ENCODE results near the gene EMC8.

- TF ChIP-seq CTCF (IDR thresholded peaks at IDR 0.05 in 2 of 3, conservative IDR thresholded peaks at IDR 0.05 in 1 of 3; ENCODE audit: borderline replicate concordance in 1 of 3, insufficient read depth in 1 of 3, low read depth in 2 of 3, low read length in 2 of 3) = peak in 2 of 3 experiments; percentile 29 to 38; a peak in 3 of 6 replicates
- TF ChIP-seq ZNF274 (IDR thresholded peaks at IDR 0.05; ENCODE audit: low read depth, low read length) = no peak
- no peak for TF ChIP-seq SIN3A (IDR thresholded peaks at IDR 0.05; ENCODE audit: low read depth)
- TF ChIP-seq JUND (IDR thresholded peaks at IDR 0.05) = no peak
- no peak for TF ChIP-seq POLR2A (IDR thresholded peaks at IDR 0.05; ENCODE audit: borderline replicate concordance, extremely low read depth, insufficient read depth, insufficient read length)
- TF ChIP-seq YY1 (IDR thresholded peaks at IDR 0.05; ENCODE audit: extremely low read depth, insufficient replicate concordance, low read depth, low read length) = no peak
- no peak for TF ChIP-seq EZH2phosphoT487 (IDR thresholded peaks at IDR 0.05; ENCODE audit: borderline replicate concordance)
- TF ChIP-seq EZH2 (IDR thresholded peaks at IDR 0.05) = no peak
- TF ChIP-seq RAD21 (IDR thresholded peaks at IDR 0.05; ENCODE audit: low read depth) = no peak
- TF ChIP-seq POLR2AphosphoS5 (IDR thresholded peaks at IDR 0.05; ENCODE audit: low read depth, low read length) = no peak
Measured at GRCh38 chr16:85825326-85825725, 26.0 kb upstream of the EMC8 start.
